Suprapubic skin (tissue), 4 donors: ENCODE measurements around the gene MORN4.

Experiments used
- CTCF ChIP-seq, 2 donors: fragments of 200-600 bp in 1 of 2; fragments of 450-650 bp in 1 of 2; sonication (generic) in 1 of 2; IDR thresholded peaks; one replicate each; pipeline ENCODE4 v1.5.1; 2016 to 2019; ENCODE audit warnings: antibody characterized with exemption in 2 of 2, mild to moderate bottlenecking in 1 of 2, moderate library complexity in 1 of 2
- POLR2A ChIP-seq, 2 donors: fragments of 450-650 bp; IDR thresholded peaks; one replicate each; pipeline ENCODE4 v1.6.1; 2017; ENCODE audit warnings: antibody characterized with exemption in 2 of 2, mild to moderate bottlenecking in 2 of 2, moderate library complexity in 2 of 2
- POLR2AphosphoS5 ChIP-seq, 3 donors: sonication (generic); formaldehyde crosslinking; IDR thresholded peaks; one replicate each; pipeline ENCODE4 v1.6.1; 2017; ENCODE audit warnings: antibody characterized with exemption in 3 of 3

- TF ChIP-seq CTCF (IDR thresholded peaks at IDR 0.05) (no peak), POLR2A (IDR thresholded peaks at IDR 0.05) (no peak), POLR2AphosphoS5 (IDR thresholded peaks at IDR 0.05) (no peak)
Measured at GRCh38 chr10:97593421-97593820, 39.9 kb downstream of the MORN4 start.
